Vagina (tissue), 2 donors: ENCODE results near the gene TBC1D16. TPM values are rescaled to one million over a fixed set of nuclear protein-coding genes. Genes with fewer than 3 reads are reported as not detected.
"Not testable (repeated sequence)": the region's sequence is repeated elsewhere in the genome, so short reads cannot be mapped to it uniquely, and the experiment has no call there.

Experiments used
- DNase-seq, 2 donors: peaks; one replicate each; pipeline ENCODE4 v3.0.0-alpha.2; 2017; ENCODE audit errors: extremely low spot score in 2 of 2
- H3K27ac ChIP-seq: fragments of 200-600 bp; sonication (generic); one replicate; pipeline ENCODE4 v1.5.1; 2019
- H3K27me3 ChIP-seq: fragments of 200-600 bp; sonication (generic); one replicate; pipeline ENCODE4 v1.5.1; 2019
- H3K36me3 ChIP-seq, 2 donors: fragments of 200-600 bp; sonication (generic); one replicate each; pipeline ENCODE4 v1.5.1; 2017 to 2019
- H3K4me1 ChIP-seq: fragments of 200-600 bp; sonication (generic); one replicate; pipeline ENCODE4 v1.5.1; 2019
- H3K4me3 ChIP-seq, 2 donors: fragments of 200-600 bp; sonication (generic); 1 replicate in 1 of 2; 2 replicates in 1 of 2; pipeline ENCODE4 v1.5.1; 2016 to 2019
- H3K9me3 ChIP-seq: fragments of 200-600 bp; sonication (generic); one replicate; pipeline ENCODE4 v1.5.1; 2019
- POLR2A ChIP-seq, 2 donors: fragments of 450-650 bp; IDR thresholded peaks; one replicate each; pipeline ENCODE4 v1.6.1; 2017; ENCODE audit warnings: antibody characterized with exemption in 2 of 2, mild to moderate bottlenecking in 2 of 2, moderate library complexity in 2 of 2
- POLR2AphosphoS5 ChIP-seq, 2 donors: sonication (generic); formaldehyde crosslinking; IDR thresholded peaks; one replicate each; pipeline ENCODE4 v1.9.0; 2017; ENCODE audit warnings: antibody characterized with exemption in 2 of 2, mild to moderate bottlenecking in 2 of 2, low read depth in 1 of 2; ENCODE audit not compliant: insufficient read depth in 1 of 2
- intact Hi-C: fragments of 100-400 bp; cut with DNase I; formaldehyde crosslinking; loops from one replicate; pipeline ENCODE4 v1.15.1; 2023
- total RNA-seq: library from RNA; depleted of rRNA; stranded (reverse); fragments of >200 nt; gene quantifications from one replicate; pipeline ENCODE4 v1.2.3, GENCODE V29; 2016
- TF ChIP-seq, protein P1 (sequence below), 3 experiments: fragments of 450-650 bp in 2 of 3; fragments of 200-600 bp in 1 of 3; sonication (generic) in 1 of 3; IDR thresholded peaks; one replicate each; pipeline ENCODE4 v1.5.1; 2017 to 2019; ENCODE audit warnings: antibody characterized with exemption in 3 of 3, mild to moderate bottlenecking in 2 of 3, moderate library complexity in 2 of 3

The TBC1D16 gene
- total RNA-seq, 1 donor from 2014 or later: 18.2 TPM

DNA sequence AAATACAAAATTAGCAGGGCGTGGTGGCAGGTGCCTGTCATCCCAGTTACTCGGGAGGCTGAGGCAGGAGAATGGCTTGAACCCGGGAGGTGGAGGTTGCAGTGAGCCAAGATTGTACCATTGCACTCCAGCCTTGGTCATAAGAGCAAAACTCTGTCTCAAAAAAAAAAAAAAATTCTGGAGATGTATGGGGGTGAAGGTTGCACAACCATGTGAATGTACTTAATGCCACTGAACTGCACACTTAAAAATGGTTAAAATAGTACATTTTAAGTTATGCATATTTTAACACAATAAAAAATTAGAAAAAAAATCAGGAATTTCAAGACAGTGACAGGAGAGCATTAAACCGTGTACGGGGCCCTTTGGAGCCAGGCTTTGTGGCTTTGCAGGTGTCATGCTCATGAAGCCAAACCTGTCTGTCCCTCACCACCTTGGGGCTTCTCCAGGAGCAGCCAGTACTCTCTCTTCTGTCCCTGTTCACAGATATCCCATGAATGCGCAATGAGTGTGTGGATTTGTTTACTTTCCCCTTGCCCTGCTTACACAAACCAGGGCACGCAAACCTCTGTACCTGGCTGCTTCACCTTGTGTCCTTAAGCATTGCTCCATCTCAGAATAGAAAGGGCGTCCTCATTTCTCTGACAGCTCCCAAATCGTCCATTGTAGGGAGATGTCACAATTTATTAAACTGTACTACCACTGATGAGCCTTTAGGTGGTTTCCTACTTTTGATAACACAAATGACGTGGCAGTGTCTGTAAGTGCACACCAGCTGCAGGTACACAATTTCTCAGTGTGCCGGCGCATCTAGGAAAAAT is 138.2 kb downstream of the TBC1D16 start:
- DNase-seq: no peak
- H3K27me3 ChIP-seq: no peaks in the 10 kb centered on the region
- no peaks in the 10 kb centered on the region for H3K4me1 ChIP-seq
- H3K36me3 ChIP-seq: no peaks in the 10 kb centered on the region
- no peaks in the 10 kb centered on the region for H3K9me3 ChIP-seq
- no peak overlapping the region for H3K27ac ChIP-seq
- intact Hi-C loops: no loop called here
- TF ChIP-seq POLR2AphosphoS5 (IDR thresholded peaks at IDR 0.05; ENCODE audit: insufficient read depth in 1 of 2, low read depth in 1 of 2): no peak
- TF ChIP-seq POLR2A (IDR thresholded peaks at IDR 0.05): no peak
- TF ChIP-seq, protein P1, sequence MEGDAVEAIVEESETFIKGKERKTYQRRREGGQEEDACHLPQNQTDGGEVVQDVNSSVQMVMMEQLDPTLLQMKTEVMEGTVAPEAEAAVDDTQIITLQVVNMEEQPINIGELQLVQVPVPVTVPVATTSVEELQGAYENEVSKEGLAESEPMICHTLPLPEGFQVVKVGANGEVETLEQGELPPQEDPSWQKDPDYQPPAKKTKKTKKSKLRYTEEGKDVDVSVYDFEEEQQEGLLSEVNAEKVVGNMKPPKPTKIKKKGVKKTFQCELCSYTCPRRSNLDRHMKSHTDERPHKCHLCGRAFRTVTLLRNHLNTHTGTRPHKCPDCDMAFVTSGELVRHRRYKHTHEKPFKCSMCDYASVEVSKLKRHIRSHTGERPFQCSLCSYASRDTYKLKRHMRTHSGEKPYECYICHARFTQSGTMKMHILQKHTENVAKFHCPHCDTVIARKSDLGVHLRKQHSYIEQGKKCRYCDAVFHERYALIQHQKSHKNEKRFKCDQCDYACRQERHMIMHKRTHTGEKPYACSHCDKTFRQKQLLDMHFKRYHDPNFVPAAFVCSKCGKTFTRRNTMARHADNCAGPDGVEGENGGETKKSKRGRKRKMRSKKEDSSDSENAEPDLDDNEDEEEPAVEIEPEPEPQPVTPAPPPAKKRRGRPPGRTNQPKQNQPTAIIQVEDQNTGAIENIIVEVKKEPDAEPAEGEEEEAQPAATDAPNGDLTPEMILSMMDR (IDR thresholded peaks at IDR 0.05): no peak
- no peak overlapping the region for H3K4me3 ChIP-seq

DNA sequence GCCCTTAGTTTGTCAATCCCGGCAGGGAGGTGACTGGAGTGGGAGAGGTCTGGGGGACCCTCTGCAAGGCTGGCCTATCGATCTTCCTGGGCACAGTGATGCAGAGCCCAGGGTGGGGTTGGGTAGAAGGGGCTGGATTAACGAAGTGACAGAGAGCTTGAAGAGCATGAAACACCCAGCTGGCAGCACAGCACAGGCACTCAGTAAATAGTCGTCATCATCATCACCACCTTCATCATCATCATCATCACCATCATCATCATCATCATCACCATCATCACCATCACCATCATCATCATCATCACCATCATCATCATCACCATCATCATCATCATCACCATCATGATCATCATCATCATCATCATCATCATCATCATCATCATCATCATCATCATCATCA is 142.2 kb downstream of the TBC1D16 start:
- H3K9me3 ChIP-seq, H3K27me3 ChIP-seq, H3K4me3 ChIP-seq, DNase-seq, intact Hi-C loops, H3K36me3 ChIP-seq, H3K4me1 ChIP-seq, H3K27ac ChIP-seq: not testable (repeated sequence)

DNA sequence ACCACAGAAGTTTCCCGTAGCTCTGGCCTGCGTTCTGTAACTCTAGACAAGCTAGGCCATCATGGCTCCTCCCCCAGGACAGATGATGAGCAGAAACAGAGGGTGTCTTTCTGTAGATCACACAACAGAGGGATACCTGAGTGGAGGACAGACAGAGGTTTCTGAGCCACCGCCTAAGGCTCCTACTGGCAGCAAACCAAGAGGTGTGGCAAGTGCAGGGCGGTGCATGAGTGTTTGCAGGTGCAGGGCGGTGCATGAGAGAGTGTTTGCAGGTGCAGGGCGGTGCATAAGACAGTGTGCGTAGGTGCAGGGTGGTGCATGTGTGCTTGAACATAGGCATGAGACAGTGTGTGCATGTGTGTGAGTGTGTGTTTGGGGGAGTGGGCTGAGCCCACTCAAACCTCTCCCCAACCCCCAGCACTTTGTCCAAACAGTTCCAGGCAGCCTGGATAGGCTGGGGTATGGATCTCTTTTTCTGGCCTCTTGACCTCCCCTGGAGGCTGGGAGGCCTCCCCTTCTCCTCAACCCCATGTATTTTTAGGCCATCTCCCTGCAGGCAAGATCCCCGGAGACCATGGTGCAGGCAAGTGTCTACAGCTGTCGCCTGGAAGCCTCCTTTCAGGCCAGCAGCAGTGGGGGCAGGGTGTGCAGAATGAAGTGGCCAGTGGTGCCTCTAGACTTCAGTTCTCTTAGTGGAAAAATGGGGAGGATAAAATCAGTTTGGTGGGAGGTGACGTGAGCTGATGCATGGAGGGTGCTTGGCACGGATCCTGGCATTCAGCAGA is 143.0 kb downstream of the TBC1D16 start:
- no peak for DNase-seq
- no peak overlapping the region for H3K4me3 ChIP-seq
- H3K27me3 ChIP-seq: no peaks in the 10 kb centered on the region

DNA sequence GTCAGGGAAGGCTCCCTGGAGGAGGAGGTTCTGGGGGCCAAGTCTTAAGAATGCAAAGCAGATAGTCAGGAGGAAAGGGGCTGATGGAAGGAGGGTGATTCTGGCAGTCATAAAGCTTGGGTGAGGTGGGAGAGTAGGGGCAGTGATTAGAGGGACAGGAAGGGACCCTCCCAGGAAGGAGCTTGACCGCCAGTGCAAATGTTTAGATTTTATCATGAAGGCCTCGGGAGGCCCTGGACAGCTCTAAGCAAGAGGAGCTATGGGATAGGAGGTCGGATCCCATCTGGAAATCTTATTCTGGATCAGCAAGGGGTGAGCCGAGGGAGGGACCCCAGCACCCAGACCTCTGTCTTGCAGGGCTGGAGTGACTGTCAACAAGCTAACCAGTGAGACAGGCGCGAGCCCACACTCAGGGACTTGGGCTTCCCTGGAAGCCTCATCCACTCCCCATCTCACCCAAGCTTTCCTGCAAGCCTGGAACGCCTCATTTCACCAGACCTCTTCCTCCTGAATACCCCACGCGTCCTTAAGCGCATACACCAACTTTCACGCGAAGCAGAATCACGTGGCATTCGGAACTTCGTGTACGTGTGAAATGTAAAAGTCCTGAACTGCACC is 144.4 kb downstream of the TBC1D16 start:
- Histone ChIP-seq H3K27me3 (no peaks in the 10 kb centered on the region), H3K4me1 (no peaks in the 10 kb centered on the region), H3K36me3 (no peaks in the 10 kb centered on the region), H3K4me3 (no peak overlapping the region), H3K9me3 (no peaks in the 10 kb centered on the region), H3K27ac (no peak overlapping the region)
- no peak for DNase-seq
- TF ChIP-seq POLR2AphosphoS5 (IDR thresholded peaks at IDR 0.05; ENCODE audit: insufficient read depth in 1 of 2, low read depth in 1 of 2): no peak
- TF ChIP-seq POLR2A (IDR thresholded peaks at IDR 0.05): no peak
- TF ChIP-seq, protein P1 (IDR thresholded peaks at IDR 0.05): no peak
- intact Hi-C loops: no loop called here

More for the DNA sequence above, 143.0 kb downstream of the TBC1D16 start:
- Histone ChIP-seq H3K9me3 (no peaks in the 10 kb centered on the region), H3K4me1 (no peaks in the 10 kb centered on the region), H3K36me3 (no peaks in the 10 kb centered on the region), H3K27ac (no peak overlapping the region)
- intact Hi-C loops: no loop called here
- TF ChIP-seq, protein P1 (IDR thresholded peaks at IDR 0.05): no peak
- TF ChIP-seq POLR2AphosphoS5 (IDR thresholded peaks at IDR 0.05; ENCODE audit: insufficient read depth in 1 of 2, low read depth in 1 of 2) (no peak), POLR2A (IDR thresholded peaks at IDR 0.05) (no peak)

DNA sequence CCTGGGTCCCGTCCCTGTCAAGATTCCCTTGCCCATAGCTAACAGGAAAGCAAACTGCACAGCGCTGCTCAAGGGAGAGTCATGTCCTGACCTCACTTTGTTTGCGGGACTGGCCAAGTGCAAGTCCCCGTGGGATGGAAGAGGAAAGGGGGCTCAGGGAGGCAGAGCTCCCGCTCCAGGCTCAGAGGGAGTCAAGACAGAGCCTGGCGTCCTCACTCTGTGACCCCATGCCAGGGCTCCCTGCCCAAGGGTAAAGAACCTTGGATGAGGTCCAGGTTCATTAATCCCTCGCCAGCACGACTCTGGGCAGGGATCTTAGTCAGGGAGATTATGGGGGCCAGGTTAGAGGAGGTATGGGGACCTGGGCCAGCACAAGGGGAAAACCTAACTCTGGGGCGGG is 145.0 kb downstream of the TBC1D16 start:
- H3K36me3 ChIP-seq: no peaks in the 10 kb centered on the region
- no peaks in the 10 kb centered on the region for H3K9me3 ChIP-seq
- H3K4me3 ChIP-seq: no peak overlapping the region
- no peaks in the 10 kb centered on the region for H3K27me3 ChIP-seq
- TF ChIP-seq, protein P1 (IDR thresholded peaks at IDR 0.05): no peak
- TF ChIP-seq POLR2A (IDR thresholded peaks at IDR 0.05): no peak
- DNase-seq: no peak
- intact Hi-C loops: no loop called here
- no peak overlapping the region for H3K27ac ChIP-seq
- H3K4me1 ChIP-seq: no peaks in the 10 kb centered on the region
